Trophoblast cell (in vitro differentiated cells and primary cell): ENCODE results near the gene ALDH3A2.

Experiments used
- DNase-seq, 2 donors: peaks; one replicate each; pipeline ENCODE4 v3.0.0-alpha.2; 2016
- H2AFZ ChIP-seq: 2 replicates; pipeline ENCODE4 v1.6.1; 2013; ENCODE audit warnings: low read length, moderate library complexity, mild to moderate bottlenecking; ENCODE audit not compliant: insufficient read depth, poor library complexity
- H2AK5ac ChIP-seq: 2 replicates; pipeline ENCODE4 v1.6.1; 2013; ENCODE audit warnings: mild to moderate bottlenecking, low read length
- H2BK120ac ChIP-seq: 2 replicates; pipeline ENCODE4 v1.6.1; 2013; ENCODE audit warnings: low read length, mild to moderate bottlenecking, moderate library complexity; ENCODE audit not compliant: insufficient read depth, poor library complexity
- H2BK12ac ChIP-seq: 2 replicates; pipeline ENCODE4 v1.6.1; 2013; ENCODE audit warnings: mild to moderate bottlenecking, low read length, moderate library complexity
- H2BK5ac ChIP-seq: 2 replicates; pipeline ENCODE4 v1.6.1; 2013; ENCODE audit warnings: low read length, low read depth, moderate library complexity, mild to moderate bottlenecking; ENCODE audit not compliant: poor library complexity
- H3K14ac ChIP-seq: 2 replicates; pipeline ENCODE4 v1.6.1; 2013; ENCODE audit warnings: mild to moderate bottlenecking, low read length
- H3K18ac ChIP-seq: 2 replicates; pipeline ENCODE4 v1.6.1; 2013; ENCODE audit warnings: mild to moderate bottlenecking, low read length
- H3K23ac ChIP-seq: 2 replicates; pipeline ENCODE4 v1.6.1; 2013; ENCODE audit warnings: low read length
- H3K27ac ChIP-seq: 2 replicates; pipeline ENCODE4 v1.5.1; 2013; ENCODE audit warnings: low read depth, mild to moderate bottlenecking, inconsistent platforms, low read length, moderate library complexity
- H3K27me3 ChIP-seq: 2 replicates; pipeline ENCODE4 v1.6.1; 2013; ENCODE audit warnings: inconsistent platforms, mild to moderate bottlenecking, low read length, moderate library complexity; ENCODE audit not compliant: insufficient read depth
- H3K36me3 ChIP-seq, 2 experiments: 1 replicate in 1 of 2; 2 replicates in 1 of 2; pipeline ENCODE4 v1.6.1; 2013; ENCODE audit warnings: low read length in 2 of 2, mild to moderate bottlenecking in 2 of 2, moderate library complexity in 1 of 2; ENCODE audit not compliant: insufficient read depth in 2 of 2, control insufficient read depth in 1 of 2
- H3K4ac ChIP-seq: 2 replicates; pipeline ENCODE4 v1.6.1; 2013; ENCODE audit warnings: low read depth, mild to moderate bottlenecking, low read length, moderate library complexity
- H3K4me1 ChIP-seq, 2 experiments: 1 replicate in 1 of 2; 2 replicates in 1 of 2; pipeline ENCODE4 v1.6.1; 2013; ENCODE audit warnings: low read length in 2 of 2, mild to moderate bottlenecking in 2 of 2, moderate library complexity in 1 of 2; ENCODE audit not compliant: insufficient read depth in 2 of 2, control insufficient read depth in 1 of 2
- H3K4me2 ChIP-seq: 2 replicates; pipeline ENCODE4 v1.6.1; 2013; ENCODE audit warnings: inconsistent platforms, mild to moderate bottlenecking, low read length, moderate library complexity
- H3K4me3 ChIP-seq: 2 replicates; pipeline ENCODE4 v1.5.1; 2013; ENCODE audit warnings: mild to moderate bottlenecking, low read depth, low read length, inconsistent platforms
- H3K79me1 ChIP-seq: one replicate; pipeline ENCODE4 v1.6.1; 2013; ENCODE audit warnings: low read length
- H3K79me2 ChIP-seq: 2 replicates; pipeline ENCODE4 v1.6.1; 2013; ENCODE audit warnings: low read length, mild to moderate bottlenecking; ENCODE audit not compliant: control insufficient read depth, insufficient read depth, poor library complexity
- H3K9ac ChIP-seq: 2 replicates; pipeline ENCODE4 v1.6.1; 2013; ENCODE audit warnings: mild to moderate bottlenecking, low read length
- H3K9me3 ChIP-seq: 2 replicates; pipeline ENCODE4 v1.6.1; 2013; ENCODE audit warnings: low read depth, mild to moderate bottlenecking, control low read depth, inconsistent platforms, low read length; ENCODE audit not compliant: insufficient read depth
- H4K12ac ChIP-seq: 2 replicates; pipeline ENCODE4 v1.6.1; 2013; ENCODE audit warnings: low read depth, mild to moderate bottlenecking, low read length, moderate library complexity
- H4K8ac ChIP-seq: 2 replicates; pipeline ENCODE4 v1.6.1; 2013; ENCODE audit warnings: low read depth, mild to moderate bottlenecking, low read length, moderate library complexity
- H4K91ac ChIP-seq: one replicate; pipeline ENCODE4 v1.6.1; 2013; ENCODE audit warnings: low read depth, mild to moderate bottlenecking, low read length, moderate library complexity
- WGBS: extraction: QIAGEN DNeasy Blood & Tissue Kit; methylation state at CpG from one replicate; pipeline ENCODE4 v1.1.7; 2013; ENCODE audit warnings: missing lambda C conversion rate; ENCODE audit not compliant: insufficient read length, insufficient coverage; ENCODE audit errors: extremely low coverage; 5-methylcytosine and 5-hydroxymethylcytosine counted together

ALDH3A2 gene

GRCh38 chr17:19714542-19715411 lies 66.2 kb downstream of the ALDH3A2 start:
- no peak overlapping the region for H3K23ac ChIP-seq
- DNase-seq, result no peak
- H3K4me1 ChIP-seq, result peaks cover 8 to 13% of the 10 kb centered on the region in 2 experiments
- H2AFZ ChIP-seq, result no peak overlapping the region
- H3K27ac ChIP-seq, result no peak overlapping the region
- peaks cover 2% of the 10 kb centered on the region for H3K9me3 ChIP-seq
- H2AK5ac ChIP-seq, result no peak overlapping the region
- no peaks in the 10 kb centered on the region for H3K27me3 ChIP-seq
- H4K8ac ChIP-seq, result no peak overlapping the region
- no peak overlapping the region for H3K4me3 ChIP-seq
- no peaks in the 10 kb centered on the region for H3K36me3 ChIP-seq
- no peaks in the 10 kb centered on the region for H3K79me1 ChIP-seq
- H3K18ac ChIP-seq, result no peak overlapping the region
- no peak overlapping the region for H3K4me2 ChIP-seq
- H2BK120ac ChIP-seq, result no peak overlapping the region
- no peaks in the 10 kb centered on the region for H3K79me2 ChIP-seq
- H3K9ac ChIP-seq, result no peak overlapping the region
- no peak overlapping the region for H3K14ac ChIP-seq
- H2BK12ac ChIP-seq, result no peak overlapping the region
- WGBS, result no CpG with 5 or more reads among the region's 27 CpGs
- no peak overlapping the region for H4K12ac ChIP-seq
- H2BK5ac ChIP-seq, result no peak overlapping the region
- no peak overlapping the region for H4K91ac ChIP-seq
- no peak overlapping the region for H3K4ac ChIP-seq

GRCh38 chr17:19716108-19717030 lies 67.8 kb downstream of the ALDH3A2 start, which contains the start of gene SLC47A2:
Gene SLC47A2, minus strand, starts transcription at chr17:19716584. Its CDS starts 29 bp downstream, at chr17:19716555.
- no peak within 1 kb of the TSS for H2AK5ac ChIP-seq
- no peak within 1 kb of the TSS for H3K4ac ChIP-seq
- H3K4me1 ChIP-seq, result peaks cover 8 to 13% of the 10 kb centered on the region in 2 experiments
- H3K14ac ChIP-seq, result no peak within 1 kb of the TSS
- H3K27ac ChIP-seq, result no peak within 1 kb of the TSS
- no CpG with 5 or more reads among the region's 13 CpGs for WGBS
- peaks cover 2% of the 10 kb centered on the region for H3K9me3 ChIP-seq
- H3K18ac ChIP-seq, result no peak within 1 kb of the TSS
- H3K27me3 ChIP-seq, result no peaks in the 10 kb centered on the region
- H3K36me3 ChIP-seq, result no peaks in the 10 kb centered on the region
- H2BK120ac ChIP-seq, result no peak within 1 kb of the TSS
- no peak for DNase-seq
- no peaks in the 10 kb centered on the region for H3K79me1 ChIP-seq
- no peak within 1 kb of the TSS for H2BK12ac ChIP-seq
- H2BK5ac ChIP-seq, result no peak within 1 kb of the TSS
- H3K79me2 ChIP-seq, result no peaks in the 10 kb centered on the region
- no peak within 1 kb of the TSS for H3K4me2 ChIP-seq
- no peak within 1 kb of the TSS for H3K4me3 ChIP-seq
- no peak within 1 kb of the TSS for H4K12ac ChIP-seq
- H4K8ac ChIP-seq, result no peak within 1 kb of the TSS
- no peak within 1 kb of the TSS for H3K23ac ChIP-seq
- no peak within 1 kb of the TSS for H2AFZ ChIP-seq
- H4K91ac ChIP-seq, result no peak within 1 kb of the TSS
- no peak within 1 kb of the TSS for H3K9ac ChIP-seq

- no peak overlapping the region for H3K18ac ChIP-seq
- H3K9me3 ChIP-seq, result peaks cover 2% of the 10 kb centered on the region
- H3K27ac ChIP-seq, result no peak overlapping the region
- H3K27me3 ChIP-seq, result no peaks in the 10 kb centered on the region
- DNase-seq, result no peak
- no peak overlapping the region for H2AK5ac ChIP-seq
- H2BK12ac ChIP-seq, result no peak overlapping the region
- no peak overlapping the region for H3K4me2 ChIP-seq
- no peak overlapping the region for H2BK120ac ChIP-seq
- no peak overlapping the region for H4K8ac ChIP-seq
- no peak overlapping the region for H4K91ac ChIP-seq
- H2BK5ac ChIP-seq, result no peak overlapping the region
- no peak overlapping the region for H2AFZ ChIP-seq
- H3K79me2 ChIP-seq, result no peaks in the 10 kb centered on the region
- no peak overlapping the region for H3K4ac ChIP-seq
- no peak overlapping the region for H3K9ac ChIP-seq
- H4K12ac ChIP-seq, result no peak overlapping the region
- H3K79me1 ChIP-seq, result no peaks in the 10 kb centered on the region
- H3K14ac ChIP-seq, result no peak overlapping the region
- no peak overlapping the region for H3K23ac ChIP-seq
- no peak overlapping the region for H3K4me3 ChIP-seq
- H3K36me3 ChIP-seq, result no peaks in the 10 kb centered on the region
- H3K4me1 ChIP-seq, result peaks cover 8 to 13% of the 10 kb centered on the region in 2 experiments
- WGBS, result no CpG with 5 or more reads among the region's 7 CpGs
Measured at GRCh38 chr17:19717031-19717360, 68.4 kb downstream of the ALDH3A2 start.

GRCh38 chr17:19717411-19717908 lies 68.9 kb downstream of the ALDH3A2 start:
- Histone ChIP-seq H3K4me1 (peaks cover 8 to 13% of the 10 kb centered on the region in 2 experiments), H3K4me2 (no peak overlapping the region), H3K36me3 (no peaks in the 10 kb centered on the region), H4K91ac (no peak overlapping the region), H2AFZ (no peak overlapping the region), H3K79me2 (no peaks in the 10 kb centered on the region), H3K27ac (no peak overlapping the region), H2AK5ac (no peak overlapping the region), H3K9me3 (peaks cover 2% of the 10 kb centered on the region), H2BK12ac (no peak overlapping the region), H3K27me3 (no peaks in the 10 kb centered on the region), H3K23ac (no peak overlapping the region), H3K14ac (no peak overlapping the region), H4K8ac (no peak overlapping the region), H4K12ac (no peak overlapping the region), H3K9ac (no peak overlapping the region), H3K79me1 (no peaks in the 10 kb centered on the region), H3K4me3 (no peak overlapping the region), H3K4ac (no peak overlapping the region), H2BK5ac (no peak overlapping the region), H2BK120ac (no peak overlapping the region), H3K18ac (no peak overlapping the region)
- DNase-seq, result no peak
- WGBS, result no CpG with 5 or more reads among the region's 10 CpGs
